Tibial nerve (tissue), 4 donors: ENCODE data around the gene ASTN2. TPM values are rescaled to one million over a fixed set of nuclear protein-coding genes. Genes with fewer than 3 reads are reported as not detected.

Experiments used
- DNase-seq, 2 donors: peaks; one replicate each; pipeline ENCODE4 v3.0.0-alpha.2; 2019; ENCODE audit warnings: low spot score in 2 of 2
- H3K27ac ChIP-seq, 4 donors: fragments of 200-600 bp; sonication (generic) in 3 of 4; one replicate each; pipeline ENCODE4 v1.5.1; 2017 to 2019; ENCODE audit warnings: mild to moderate bottlenecking in 1 of 4
- H3K27me3 ChIP-seq, 2 donors: fragments of 200-600 bp; sonication (generic) in 1 of 2; one replicate each; pipeline versions ENCODE4 v1.5.1 to v1.6.0; 2017 to 2019
- H3K36me3 ChIP-seq, 3 donors: fragments of 200-600 bp; sonication (generic); one replicate each; pipeline ENCODE4 v1.5.1; 2018 to 2019
- H3K4me1 ChIP-seq, 4 donors: fragments of 200-600 bp; sonication (generic) in 3 of 4; one replicate each; pipeline ENCODE4 v1.5.1; 2017 to 2019
- H3K4me3 ChIP-seq, 4 donors: fragments of 200-600 bp; sonication (generic) in 3 of 4; one replicate each; pipeline ENCODE4 v1.5.1; 2017 to 2019; ENCODE audit warnings: mild to moderate bottlenecking in 1 of 4, moderate library complexity in 1 of 4
- H3K9me3 ChIP-seq, 4 donors: fragments of 200-600 bp; sonication (generic) in 3 of 4; one replicate each; pipeline ENCODE4 v1.5.1; 2017 to 2019
- EP300 ChIP-seq, 2 donors: sonication (generic); formaldehyde crosslinking; IDR thresholded peaks; one replicate each; pipeline ENCODE4 v1.6.1; 2017; ENCODE audit warnings: antibody characterized with exemption in 2 of 2, mild to moderate bottlenecking in 1 of 2
- POLR2A ChIP-seq, 2 donors: fragments of 450-650 bp; IDR thresholded peaks; one replicate each; pipeline ENCODE4 v1.6.1; 2017; ENCODE audit warnings: antibody characterized with exemption in 2 of 2, mild to moderate bottlenecking in 2 of 2, moderate library complexity in 2 of 2
- WGBS, 2 donors: methylation state at CpG; one replicate each; pipeline ENCODE4 v1.1.5; 2018; 5-methylcytosine and 5-hydroxymethylcytosine counted together
- total RNA-seq, 4 donors: library from RNA; depleted of rRNA; stranded (reverse); fragments of >200 nt; gene quantifications; one replicate each; pipeline ENCODE4 v1.1.0, GENCODE V29; 2016
- TF ChIP-seq, protein P1 (sequence below), 5 experiments: fragments of 200-600 bp in 3 of 5; fragments of 450-650 bp in 2 of 5; sonication (generic) in 3 of 5; IDR thresholded peaks; one replicate each; pipeline ENCODE4 v1.5.1; 2016 to 2019; ENCODE audit warnings: antibody characterized with exemption in 5 of 5, mild to moderate bottlenecking in 3 of 5, moderate library complexity in 2 of 5

The ASTN2 gene
- total RNA-seq, 4 donors from 2014 or later, result 9.0 to 14.9 (median 12.3) TPM

DNA sequence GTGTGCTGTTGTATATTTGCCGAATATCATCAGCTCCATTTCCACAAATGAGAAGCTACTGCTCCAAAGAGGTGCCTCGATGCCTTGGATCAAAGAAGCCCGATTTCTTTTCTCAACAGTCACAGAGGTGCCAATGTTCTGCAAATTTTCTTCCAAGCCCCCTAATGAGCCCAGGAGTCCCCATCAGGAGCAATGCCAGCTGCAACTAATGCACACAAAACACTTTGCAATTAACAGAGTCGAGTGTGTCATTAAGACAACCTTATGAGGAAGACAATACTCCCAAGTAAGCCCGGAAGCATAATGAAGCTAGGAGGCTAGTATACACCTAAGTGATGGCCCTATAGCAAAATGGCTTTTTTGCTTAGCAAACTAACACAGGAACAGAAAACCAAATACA is 480.7 kb downstream of the ASTN2 start:
- Histone ChIP-seq H3K27me3 (no peaks in the 10 kb centered on the region), H3K4me3 (no peak overlapping the region), H3K27ac (no peak overlapping the region), H3K36me3 (no peaks in the 10 kb centered on the region), H3K4me1 (no peaks in the 10 kb centered on the region), H3K9me3 (no peaks in the 10 kb centered on the region)
- DNase-seq, result no peak
- WGBS, 2 donors, result 79 to 84% methylated on average over 5 of the region's 5 CpGs
- no peak for TF ChIP-seq POLR2A (IDR thresholded peaks at IDR 0.05)
- TF ChIP-seq, protein P1, sequence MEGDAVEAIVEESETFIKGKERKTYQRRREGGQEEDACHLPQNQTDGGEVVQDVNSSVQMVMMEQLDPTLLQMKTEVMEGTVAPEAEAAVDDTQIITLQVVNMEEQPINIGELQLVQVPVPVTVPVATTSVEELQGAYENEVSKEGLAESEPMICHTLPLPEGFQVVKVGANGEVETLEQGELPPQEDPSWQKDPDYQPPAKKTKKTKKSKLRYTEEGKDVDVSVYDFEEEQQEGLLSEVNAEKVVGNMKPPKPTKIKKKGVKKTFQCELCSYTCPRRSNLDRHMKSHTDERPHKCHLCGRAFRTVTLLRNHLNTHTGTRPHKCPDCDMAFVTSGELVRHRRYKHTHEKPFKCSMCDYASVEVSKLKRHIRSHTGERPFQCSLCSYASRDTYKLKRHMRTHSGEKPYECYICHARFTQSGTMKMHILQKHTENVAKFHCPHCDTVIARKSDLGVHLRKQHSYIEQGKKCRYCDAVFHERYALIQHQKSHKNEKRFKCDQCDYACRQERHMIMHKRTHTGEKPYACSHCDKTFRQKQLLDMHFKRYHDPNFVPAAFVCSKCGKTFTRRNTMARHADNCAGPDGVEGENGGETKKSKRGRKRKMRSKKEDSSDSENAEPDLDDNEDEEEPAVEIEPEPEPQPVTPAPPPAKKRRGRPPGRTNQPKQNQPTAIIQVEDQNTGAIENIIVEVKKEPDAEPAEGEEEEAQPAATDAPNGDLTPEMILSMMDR (IDR thresholded peaks at IDR 0.05), result no peak

DNA sequence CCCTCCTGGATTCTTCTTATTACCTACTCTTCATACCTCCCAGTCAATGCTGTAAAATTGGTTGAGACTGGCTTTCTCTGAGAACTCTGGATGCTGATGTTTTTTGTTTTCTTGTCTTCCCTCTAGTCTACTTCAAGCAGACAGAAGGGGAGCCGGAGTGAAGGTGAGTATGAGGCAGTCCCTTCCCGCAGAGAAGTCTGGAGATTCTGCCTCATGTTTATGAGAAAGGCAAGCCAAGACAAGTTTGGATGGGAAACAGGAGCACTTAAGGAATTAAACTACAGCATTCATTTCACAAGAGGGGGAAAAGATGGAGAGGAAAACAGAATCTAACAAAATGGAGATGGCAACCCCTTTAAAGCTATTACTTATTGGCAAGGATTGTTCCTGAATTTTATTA is 481.6 kb downstream of the ASTN2 start:
- Histone ChIP-seq H3K4me3 (no peak overlapping the region), H3K4me1 (no peaks in the 10 kb centered on the region), H3K27ac (no peak overlapping the region), H3K9me3 (no peaks in the 10 kb centered on the region), H3K27me3 (no peaks in the 10 kb centered on the region), H3K36me3 (no peaks in the 10 kb centered on the region)
- no peak for TF ChIP-seq POLR2A (IDR thresholded peaks at IDR 0.05)
- TF ChIP-seq, protein P1 (IDR thresholded peaks at IDR 0.05), result no peak
- no peak for TF ChIP-seq EP300 (IDR thresholded peaks at IDR 0.05)
- DNase-seq, result no peak
- WGBS, 2 donors, result 68 to 78% methylated on average over 2 of the region's 2 CpGs

GRCh38 chr9:116929621-116930020 is 485.2 kb downstream of the ASTN2 start:
- Histone ChIP-seq H3K9me3 (no peaks in the 10 kb centered on the region), H3K27me3 (no peaks in the 10 kb centered on the region), H3K36me3 (no peaks in the 10 kb centered on the region), H3K4me3 (no peak overlapping the region), H3K27ac (no peak overlapping the region), H3K4me1 (no peaks in the 10 kb centered on the region)
- 73 to 83% methylated on average over 3 of the region's 3 CpGs for WGBS, 2 donors
- TF ChIP-seq, protein P1 (IDR thresholded peaks at IDR 0.05), result no peak
- no peak for TF ChIP-seq POLR2A (IDR thresholded peaks at IDR 0.05)
- TF ChIP-seq EP300 (IDR thresholded peaks at IDR 0.05), result no peak
- DNase-seq, result no peak

DNA sequence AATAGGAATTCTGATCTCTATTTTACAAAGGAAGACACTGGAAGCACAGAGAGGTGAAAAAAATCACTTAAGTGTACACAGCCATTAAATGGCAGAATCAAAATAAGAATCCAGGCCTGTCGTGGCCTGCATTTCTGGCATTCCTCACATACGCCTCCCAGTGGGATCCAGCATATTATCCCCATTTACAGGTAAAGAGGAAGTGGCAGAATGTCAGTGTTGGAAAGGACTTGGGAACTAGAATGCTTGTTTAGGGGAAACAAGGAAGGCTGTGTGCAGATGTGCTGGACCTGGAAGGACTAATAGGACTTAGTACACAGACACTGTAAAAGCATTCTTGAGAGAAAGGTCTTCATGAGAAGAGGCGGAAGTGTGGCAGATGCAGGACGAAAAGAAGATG is 486.0 kb downstream of the ASTN2 start:
- Histone ChIP-seq H3K27me3 (no peaks in the 10 kb centered on the region), H3K4me1 (no peaks in the 10 kb centered on the region), H3K27ac (no peak overlapping the region), H3K4me3 (no peak overlapping the region), H3K36me3 (no peaks in the 10 kb centered on the region), H3K9me3 (no peaks in the 10 kb centered on the region)
- TF ChIP-seq POLR2A (IDR thresholded peaks at IDR 0.05) (no peak), EP300 (IDR thresholded peaks at IDR 0.05) (no peak)
- TF ChIP-seq, protein P1 (IDR thresholded peaks at IDR 0.05), result no peak
- WGBS, 2 donors, result 58 to 59% methylated on average over 4 of the region's 4 CpGs
- no peak for DNase-seq

DNA sequence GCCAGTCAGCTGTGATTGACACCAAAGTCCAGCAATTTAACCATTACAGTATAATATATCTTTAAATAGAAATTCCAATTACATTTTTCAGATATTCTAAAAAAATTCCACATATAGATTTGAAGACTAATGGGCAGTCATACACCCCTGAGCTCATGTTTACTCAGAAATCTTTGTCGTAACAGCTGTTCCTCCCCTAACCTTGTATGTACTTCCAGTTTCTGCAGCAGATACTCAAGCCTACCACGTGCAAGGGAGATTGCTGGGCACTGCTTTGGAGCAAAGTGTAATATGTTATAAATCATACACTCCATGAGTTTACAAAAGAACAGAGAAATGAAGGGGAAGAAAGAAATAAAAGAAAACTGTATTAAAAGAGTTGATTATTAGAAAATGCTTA is 486.6 kb downstream of the ASTN2 start:
- Histone ChIP-seq H3K27me3 (no peaks in the 10 kb centered on the region), H3K9me3 (no peaks in the 10 kb centered on the region), H3K4me1 (no peaks in the 10 kb centered on the region), H3K27ac (no peak overlapping the region), H3K36me3 (no peaks in the 10 kb centered on the region), H3K4me3 (no peak overlapping the region)
- no peak for DNase-seq
- TF ChIP-seq EP300 (IDR thresholded peaks at IDR 0.05) (no peak), POLR2A (IDR thresholded peaks at IDR 0.05) (no peak)
- TF ChIP-seq, protein P1 (IDR thresholded peaks at IDR 0.05), result no peak
- WGBS, 2 donors, result 47 to 50% methylated on average over 2 of the region's 2 CpGs
